ENCODE results near the gene SLC6A11.

DNA sequence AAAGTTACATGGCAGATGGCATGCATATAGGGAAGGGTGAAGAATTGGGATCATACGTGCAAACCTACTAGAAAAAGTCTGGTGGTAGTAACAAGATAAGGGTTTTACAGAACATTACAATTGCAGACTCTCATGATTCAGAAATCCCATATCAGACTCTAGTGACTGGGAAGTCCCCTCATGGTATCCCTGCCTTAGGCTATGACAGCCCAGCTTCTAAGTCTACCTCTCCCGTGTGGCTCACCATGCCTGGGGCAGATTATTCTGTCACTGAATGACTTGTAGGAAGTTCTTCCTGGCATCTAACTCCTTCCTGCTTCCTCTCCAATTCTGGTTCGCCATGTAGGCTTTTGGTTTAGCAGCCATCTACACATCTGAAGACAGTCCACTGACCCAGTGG lies 5.7 kb upstream of the SLC6A11 start:
- TF ChIP-seq POLR2A (IDR thresholded peaks at IDR 0.05; ENCODE audit: insufficient read depth in 1 of 2, low read depth in 2 of 2, low read length in 2 of 2) (no peak), MXD4 (CRISPR knock-in tag; IDR thresholded peaks at IDR 0.05) (no peak), SMAD3 (CRISPR knock-in tag; IDR thresholded peaks at IDR 0.05) (no peak), SMC3 (IDR thresholded peaks at IDR 0.05; ENCODE audit: low read length) (no peak), ZNF235 (CRISPR knock-in tag; IDR thresholded peaks at IDR 0.05; ENCODE audit: borderline replicate concordance) (no peak), SNAI1 (CRISPR knock-in tag; IDR thresholded peaks at IDR 0.05; ENCODE audit: borderline replicate concordance) (no peak), GTF2F1 (IDR thresholded peaks at IDR 0.05; ENCODE audit: low read length) (no peak), ZNF629 (CRISPR knock-in tag; conservative IDR thresholded peaks at IDR 0.05) (no peak), GZF1 (CRISPR knock-in tag; IDR thresholded peaks at IDR 0.05) (no peak), CCDC6 (CRISPR knock-in tag; IDR thresholded peaks at IDR 0.05) (no peak), SP1 (IDR thresholded peaks at IDR 0.05) (no peak), SP1 (CRISPR knock-in tag; IDR thresholded peaks at IDR 0.05) (no peak), KDM5B (CRISPR knock-in tag; IDR thresholded peaks at IDR 0.05; ENCODE audit: borderline replicate concordance) (no peak), XRCC5 (optimal IDR thresholded peaks at IDR 0.05; ENCODE audit: low read length) (no peak), ZZZ3 (CRISPR knock-in tag; IDR thresholded peaks at IDR 0.05; ENCODE audit: borderline replicate concordance) (no peak)

All from HepG2 (cell line).